Gastroesophageal sphincter (tissue), 4 donors: ENCODE measurements around the gene XBP1. TPM values are rescaled to one million over a fixed set of nuclear protein-coding genes. Genes with fewer than 3 reads are reported as not detected.

Experiments
- ATAC-seq: fragments of 150-250 bp; one replicate; pipeline ENCODE4 v1.9.1; 2016; ENCODE audit warnings: mild to moderate bottlenecking, moderate library complexity
- H3K27ac ChIP-seq, 4 donors: fragments of 200-600 bp; sonication (generic) in 3 of 4; 1 replicate in 3 of 4; 2 replicates in 1 of 4; pipeline ENCODE4 v1.5.1; 2016 to 2019
- H3K27me3 ChIP-seq: fragments of 200-600 bp; sonication (generic); one replicate; pipeline ENCODE4 v1.5.1; 2019
- H3K36me3 ChIP-seq, 2 donors: fragments of 200-600 bp; sonication (generic); one replicate each; pipeline ENCODE4 v1.5.1; 2019; ENCODE audit warnings: control low read depth in 1 of 2
- H3K4me1 ChIP-seq, 3 donors: fragments of 200-600 bp; sonication (generic); 1 replicate in 2 of 3; 2 replicates in 1 of 3; pipeline ENCODE4 v1.5.1; 2016 to 2019; ENCODE audit warnings: control low read depth in 2 of 3
- H3K4me3 ChIP-seq, 2 donors: fragments of 200-600 bp; sonication (generic); one replicate each; pipeline ENCODE4 v1.5.1; 2019; ENCODE audit warnings: mild to moderate bottlenecking in 1 of 2, moderate library complexity in 1 of 2
- H3K9me3 ChIP-seq, 3 donors: fragments of 200-600 bp; sonication (generic); one replicate each; pipeline ENCODE4 v1.5.1; 2017 to 2019; ENCODE audit warnings: control low read depth in 2 of 3
- EP300 ChIP-seq: sonication (generic); formaldehyde crosslinking; IDR thresholded peaks from one replicate; pipeline ENCODE4 v1.6.1; 2017; ENCODE audit warnings: antibody characterized with exemption, mild to moderate bottlenecking
- POLR2A ChIP-seq, 2 donors: fragments of 450-650 bp; IDR thresholded peaks; one replicate each; pipeline ENCODE4 v1.6.1; 2017; ENCODE audit warnings: antibody characterized with exemption in 2 of 2, mild to moderate bottlenecking in 2 of 2, moderate library complexity in 1 of 2
- POLR2AphosphoS5 ChIP-seq: sonication (generic); formaldehyde crosslinking; IDR thresholded peaks from one replicate; pipeline ENCODE4 v1.6.1; 2017; ENCODE audit warnings: antibody characterized with exemption
- WGBS, 2 donors: methylation state at CpG; one replicate each; pipeline ENCODE4 v1.1.5; 2018; ENCODE audit warnings: low coverage in 1 of 2; 5-methylcytosine and 5-hydroxymethylcytosine counted together
- total RNA-seq, 4 donors: library from RNA; depleted of rRNA; stranded (reverse); fragments of >200 nt; gene quantifications; one replicate each; pipeline ENCODE4 v1.1.0, GENCODE V29; 2016
- TF ChIP-seq, protein P1 (sequence below), 4 experiments: fragments of 200-600 bp in 2 of 4; fragments of 450-650 bp in 2 of 4; sonication (generic) in 1 of 4; IDR thresholded peaks; one replicate each; pipeline ENCODE4 v1.5.1; 2017 to 2019; ENCODE audit warnings: antibody characterized with exemption in 4 of 4, mild to moderate bottlenecking in 2 of 4, moderate library complexity in 2 of 4

The XBP1 gene
- total RNA-seq, 4 donors from 2014 or later: 55.9 to 129 (median 92.3) TPM

GRCh38 chr22:28822930-28823551 lies 22.7 kb upstream of the XBP1 start:
- no peak for ATAC-seq
- 53 to 80% methylated on average over 4 of the region's 4 CpGs for WGBS, 2 donors
- H3K27ac ChIP-seq: no peak overlapping the region
- no peaks in the 10 kb centered on the region for H3K9me3 ChIP-seq
- TF ChIP-seq POLR2A (IDR thresholded peaks at IDR 0.05) (no peak), POLR2AphosphoS5 (no peak), EP300 (no peak)
- TF ChIP-seq, protein P1, sequence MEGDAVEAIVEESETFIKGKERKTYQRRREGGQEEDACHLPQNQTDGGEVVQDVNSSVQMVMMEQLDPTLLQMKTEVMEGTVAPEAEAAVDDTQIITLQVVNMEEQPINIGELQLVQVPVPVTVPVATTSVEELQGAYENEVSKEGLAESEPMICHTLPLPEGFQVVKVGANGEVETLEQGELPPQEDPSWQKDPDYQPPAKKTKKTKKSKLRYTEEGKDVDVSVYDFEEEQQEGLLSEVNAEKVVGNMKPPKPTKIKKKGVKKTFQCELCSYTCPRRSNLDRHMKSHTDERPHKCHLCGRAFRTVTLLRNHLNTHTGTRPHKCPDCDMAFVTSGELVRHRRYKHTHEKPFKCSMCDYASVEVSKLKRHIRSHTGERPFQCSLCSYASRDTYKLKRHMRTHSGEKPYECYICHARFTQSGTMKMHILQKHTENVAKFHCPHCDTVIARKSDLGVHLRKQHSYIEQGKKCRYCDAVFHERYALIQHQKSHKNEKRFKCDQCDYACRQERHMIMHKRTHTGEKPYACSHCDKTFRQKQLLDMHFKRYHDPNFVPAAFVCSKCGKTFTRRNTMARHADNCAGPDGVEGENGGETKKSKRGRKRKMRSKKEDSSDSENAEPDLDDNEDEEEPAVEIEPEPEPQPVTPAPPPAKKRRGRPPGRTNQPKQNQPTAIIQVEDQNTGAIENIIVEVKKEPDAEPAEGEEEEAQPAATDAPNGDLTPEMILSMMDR (IDR thresholded peaks at IDR 0.05): no peak
- no peaks in the 10 kb centered on the region for H3K36me3 ChIP-seq
- H3K4me3 ChIP-seq: no peak overlapping the region
- no peaks in the 10 kb centered on the region for H3K27me3 ChIP-seq
- peaks cover 0 to 13% (median 4%) of the 10 kb centered on the region in 3 donors for H3K4me1 ChIP-seq

- H3K9me3 ChIP-seq: no peaks in the 10 kb centered on the region
- H3K4me1 ChIP-seq: peaks cover 0 to 17% (median 4%) of the 10 kb centered on the region in 3 donors
- no peak for ATAC-seq
- no peak overlapping the region for H3K27ac ChIP-seq
- H3K4me3 ChIP-seq: no peak overlapping the region
- H3K27me3 ChIP-seq: no peaks in the 10 kb centered on the region
- WGBS, 2 donors: 100% methylated on average over 1 of the region's 1 CpG; no CpG with 5 or more reads in 1 of the 2 donors
- no peaks in the 10 kb centered on the region for H3K36me3 ChIP-seq
- TF ChIP-seq POLR2AphosphoS5 (no peak), EP300 (no peak), POLR2A (IDR thresholded peaks at IDR 0.05) (no peak)
- TF ChIP-seq, protein P1 (IDR thresholded peaks at IDR 0.05): no peak
These were observed 21.1 kb upstream of the XBP1 start for GRCh38 chr22:28821452-28821851.

GRCh38 chr22:28820885-28821284 lies 20.5 kb upstream of the XBP1 start:
- Histone ChIP-seq H3K4me1 (peaks cover 0 to 17% (median 4%) of the 10 kb centered on the region in 3 donors), H3K9me3 (no peaks in the 10 kb centered on the region), H3K27ac (no peak overlapping the region), H3K36me3 (no peaks in the 10 kb centered on the region), H3K27me3 (no peaks in the 10 kb centered on the region), H3K4me3 (no peak overlapping the region)
- ATAC-seq: no peak
- 40 to 100% methylated on average over 1 of the region's 2 CpGs for WGBS, 2 donors
- no peak for TF ChIP-seq EP300
- TF ChIP-seq, protein P1 (IDR thresholded peaks at IDR 0.05): no peak
- no peak for TF ChIP-seq POLR2AphosphoS5
- no peak for TF ChIP-seq POLR2A (IDR thresholded peaks at IDR 0.05)

GRCh38 chr22:28819253-28820096 lies 19.1 kb upstream of the XBP1 start:
- Histone ChIP-seq H3K9me3 (no peaks in the 10 kb centered on the region), H3K4me1 (peaks cover 0 to 17% (median 4%) of the 10 kb centered on the region in 3 donors), H3K36me3 (no peaks in the 10 kb centered on the region), H3K27me3 (no peaks in the 10 kb centered on the region), H3K4me3 (no peak overlapping the region), H3K27ac (peak overlapping the region in 1 of 4 donors; percentile 45)
- ATAC-seq: no peak
- 87% methylated on average over 3 of the region's 5 CpGs; no CpG with 5 or more reads in 1 of the 2 donors for WGBS, 2 donors
- TF ChIP-seq POLR2A (IDR thresholded peaks at IDR 0.05) (no peak), EP300 (no peak), POLR2AphosphoS5 (no peak)
- TF ChIP-seq, protein P1 (IDR thresholded peaks at IDR 0.05): no peak
